IMR-90 (cell line): ENCODE measurements around the gene MAPK1. TPM values are rescaled to one million over a fixed set of nuclear protein-coding genes. Genes with fewer than 3 reads are reported as not detected.
A peak's percentile ranks its signal among the peaks of the same experiment; 100 is the strongest.

Source experiments
- ATAC-seq: fragments of 200-7000 bp; cut with Tn5 transposase; 2 replicates; pipeline ENCODE4 v1.9.1; 2020; ENCODE audit warnings: low read depth, mild to moderate bottlenecking, moderate library complexity
- BruUV-seq: library from RNA; stranded (reverse); fragments of 400-500 nt; replicated peaks from 2 replicates; lab custom pipeline; 2021; lab: Mats Ljungman, UMichigan
- CTCF ChIA-PET: fragments of 300-600 bp; formaldehyde crosslinking; extraction: SDS; loops from one replicate; lab custom pipeline; 2021; ENCODE audit warnings: antibody characterized with exemption; lab: Yijun Ruan, JAX
- POLR2A ChIA-PET: fragments of 300-600 bp; sonication (Branson Sonifier 250); formaldehyde crosslinking; loops from one replicate; lab custom pipeline; 2022; ENCODE audit warnings: antibody characterized with exemption; ENCODE audit not compliant: unreplicated experiment; lab: Charles Lee
- DNase-seq: peaks from one replicate; pipeline ENCODE4 v3.0.0; 2013
- H2AFZ ChIP-seq: replicated peaks from 2 replicates; pipeline ENCODE3; 2013; ENCODE audit warnings: low read length, mild to moderate bottlenecking; ENCODE audit not compliant: poor library complexity
- H2AK5ac ChIP-seq: 2 replicates; pipeline ENCODE4 v1.6.1; 2013; ENCODE audit warnings: low read depth, low read length, inconsistent platforms
- H2AK9ac ChIP-seq: replicated peaks from 2 replicates; pipeline ENCODE3; 2013; ENCODE audit warnings: mild to moderate bottlenecking, low read depth, low read length, moderate library complexity; ENCODE audit not compliant: poor library complexity
- H2BK120ac ChIP-seq: 2 replicates; pipeline ENCODE4 v1.6.1; 2013; ENCODE audit warnings: low read depth, low read length, inconsistent platforms
- H2BK15ac ChIP-seq: 3 replicates; pipeline ENCODE4 v1.6.1; 2013; ENCODE audit warnings: low read depth, low read length, inconsistent platforms
- H2BK20ac ChIP-seq: 2 replicates; pipeline ENCODE4 v1.6.1; 2013; ENCODE audit warnings: low read depth, mild to moderate bottlenecking, inconsistent platforms, low read length, moderate library complexity
- H2BK5ac ChIP-seq: 2 replicates; pipeline ENCODE4 v1.6.1; 2013; ENCODE audit warnings: mild to moderate bottlenecking, low read depth, low read length, inconsistent platforms; ENCODE audit not compliant: poor library complexity, severe bottlenecking
- H3K14ac ChIP-seq: replicated peaks from 2 replicates; pipeline ENCODE4 v1.6.1; 2013; ENCODE audit warnings: low read depth, low read length, inconsistent platforms
- H3K18ac ChIP-seq: 2 replicates; pipeline ENCODE4 v1.6.1; 2013; ENCODE audit warnings: low read depth, low read length, control low read depth
- H3K23ac ChIP-seq: 2 replicates; pipeline ENCODE4 v1.6.1; 2013; ENCODE audit warnings: low read depth, low read length, inconsistent platforms
- H3K27ac ChIP-seq: 2 replicates; pipeline ENCODE4 v1.5.1; 2013; ENCODE audit warnings: mild to moderate bottlenecking, control low read depth, low read length; ENCODE audit not compliant: insufficient read depth
- H3K27me3 ChIP-seq: 2 replicates; pipeline ENCODE4 v1.6.1; 2013; ENCODE audit warnings: low read length; ENCODE audit not compliant: control insufficient read depth, insufficient read depth
- H3K36me3 ChIP-seq: 2 replicates; pipeline ENCODE4 v1.6.1; 2013; ENCODE audit warnings: low read length, mixed read lengths; ENCODE audit not compliant: control insufficient read depth, insufficient read depth
- H3K4ac ChIP-seq: 2 replicates; pipeline ENCODE4 v1.6.1; 2013; ENCODE audit warnings: low read depth, low read length, inconsistent platforms
- H3K4me1 ChIP-seq: 2 replicates; pipeline ENCODE4 v1.6.1; 2013; ENCODE audit warnings: low read length, mixed read lengths; ENCODE audit not compliant: control insufficient read depth, insufficient read depth
- H3K4me2 ChIP-seq: 2 replicates; pipeline ENCODE4 v1.6.1; 2013; ENCODE audit warnings: low read depth, mild to moderate bottlenecking, control low read depth, low read length, moderate library complexity
- H3K4me3 ChIP-seq: 2 replicates; pipeline ENCODE4 v1.5.1; 2013; ENCODE audit warnings: low read depth, mild to moderate bottlenecking, control low read depth, low read length, moderate library complexity; ENCODE audit not compliant: insufficient read depth
- H3K56ac ChIP-seq: 2 replicates; pipeline ENCODE4 v1.6.1; 2013; ENCODE audit warnings: low read length, inconsistent platforms; ENCODE audit not compliant: insufficient read depth; ENCODE audit errors: extremely low read depth
- H3K79me1 ChIP-seq, 2 experiments: 2 replicates each; pipeline ENCODE4 v1.6.1; 2013; ENCODE audit warnings: low read length in 2 of 2, inconsistent platforms in 1 of 2, low read depth in 1 of 2
- H3K9ac ChIP-seq: 2 replicates; pipeline ENCODE4 v1.6.1; 2013; ENCODE audit warnings: low read depth, low read length, control low read depth
- H3K9me1 ChIP-seq: 2 replicates; pipeline ENCODE4 v1.6.1; 2013; ENCODE audit warnings: low read length, inconsistent platforms; ENCODE audit not compliant: insufficient read depth
- H3K9me3 ChIP-seq: 2 replicates; pipeline ENCODE4 v1.6.1; 2013; ENCODE audit warnings: low read length; ENCODE audit not compliant: control insufficient read depth, insufficient read depth
- H4K20me1 ChIP-seq: 2 replicates; pipeline ENCODE4 v1.6.1; 2013; ENCODE audit warnings: low read length, inconsistent platforms; ENCODE audit not compliant: insufficient read depth
- H4K5ac ChIP-seq: 2 replicates; pipeline ENCODE4 v1.6.1; 2013; ENCODE audit warnings: mild to moderate bottlenecking, low read depth, low read length, control low read depth
- H4K8ac ChIP-seq, 2 experiments: 2 replicates each; pipeline ENCODE4 v1.6.1; 2013; ENCODE audit warnings: low read depth in 2 of 2, low read length in 2 of 2, control low read depth in 1 of 2, inconsistent platforms in 1 of 2
- H4K91ac ChIP-seq: 2 replicates; pipeline ENCODE4 v1.6.1; 2013; ENCODE audit warnings: low read depth, low read length, inconsistent platforms; ENCODE audit not compliant: insufficient read depth
- MAFK ChIP-seq: IDR thresholded peaks from 2 replicates; pipeline ENCODE4 v1.6.1; 2012; ENCODE audit warnings: low read depth, low read length, improper control_type of control experiment
- MAZ ChIP-seq: IDR thresholded peaks from 2 replicates; pipeline ENCODE4 v1.6.1; 2012; ENCODE audit warnings: low read depth, mild to moderate bottlenecking, low read length, improper control_type of control experiment, moderate library complexity, borderline replicate concordance
- NFE2L2 ChIP-seq: fragments of 150-350 bp; IDR thresholded peaks from 2 replicates; pipeline ENCODE4 v1.6.1; 2016; ENCODE audit warnings: low read depth, mild to moderate bottlenecking, low read length
- RAD21 ChIP-seq: IDR thresholded peaks from 2 replicates; pipeline ENCODE4 v1.6.1; 2012; ENCODE audit warnings: low read length, improper control_type of control experiment
- WGBS, 2 experiments: methylation state at CpG; one replicate each; pipeline versions ENCODE4 v1.1.5 to v1.1.7; 2013; ENCODE audit warnings: missing lambda C conversion rate in 2 of 2; ENCODE audit not compliant: insufficient read length in 1 of 2; ENCODE audit errors: extremely low coverage in 2 of 2; 5-methylcytosine and 5-hydroxymethylcytosine counted together
- dilution Hi-C: fragments of 300-500 bp; cut with HindIII; formaldehyde crosslinking; loops from one replicate; pipeline ENCODE4 v1.14.3; 2018; ENCODE audit warnings: low sequenced_read_pairs; ENCODE audit not compliant: unreplicated experiment
- in situ Hi-C: fragments of 300-500 bp; cut with MboI; formaldehyde crosslinking; loops from 3 replicates; pipeline ENCODE4 v1.14.3; 2019; ENCODE audit warnings: low sequenced_read_pairs, inconsistent platforms, mixed read lengths
- intact Hi-C: fragments of 100-400 bp; cut with micrococcal nuclease; formaldehyde crosslinking; loops from 2 replicates; pipeline ENCODE4 v1.10.0; 2022
- microRNA-seq, 2 experiments: library from miRNA; stranded (forward) in 1 of 2; unstranded in 1 of 2; fragments of 10-50 nt in 1 of 2; fragments of <30 nt in 1 of 2; gene quantifications in 1 of 2; microRNA quantifications in 1 of 2; one replicate each; pipeline versions ENCODE3 to v1.1.0; 2013 to 2020; ENCODE audit not compliant: insufficient read depth in 1 of 2, insufficient read length in 1 of 2, unreplicated experiment in 1 of 2
- polyA plus RNA-seq, 3 experiments: library from polyadenylated mRNA; depleted of rRNA; stranded (reverse); fragments of >200 nt; gene quantifications; 2 replicates each; pipeline ENCODE4 v1.2.3, GENCODE V29; 2012; ENCODE audit warnings: low replicate concordance in 1 of 3
- small RNA-seq, 5 experiments: library from RNA; depleted of rRNA; stranded (forward); fragments of <200 nt; gene quantifications; one replicate each; pipeline ENCODE3, GENCODE V24; 2012
- total RNA-seq: library from RNA; depleted of rRNA; stranded (reverse); fragments of >200 nt; gene quantifications from 2 replicates; pipeline ENCODE4 v1.2.3, GENCODE V29; 2012; rRNA removed

The MAPK1 gene
- total and polyA plus RNA-seq, 2 of the 4 experiments (the other 2 are of a cell fraction) = 41.0 to 51.3 TPM

DNA sequence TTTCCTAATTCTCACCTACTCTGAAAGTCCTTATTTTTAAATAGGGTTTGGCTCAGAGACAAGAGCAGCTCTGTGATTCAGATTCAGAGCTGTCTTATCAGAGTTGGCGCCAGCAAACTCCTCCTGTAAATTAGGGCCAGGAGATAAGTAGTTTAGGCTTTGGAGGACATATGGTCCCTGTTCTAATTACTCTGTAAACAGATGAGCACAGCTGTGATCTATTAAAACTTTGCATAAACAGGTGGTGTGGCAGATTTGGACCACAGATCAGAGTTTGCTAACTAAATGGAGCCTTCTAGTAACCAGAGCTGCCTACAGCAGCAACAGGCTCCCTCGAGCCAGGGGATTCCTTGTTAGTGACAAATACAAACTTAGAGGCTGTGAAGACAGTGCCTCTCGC is 159.8 kb downstream of the MAPK1 start:
- H4K20me1 ChIP-seq = no peaks in the 10 kb centered on the region
- TF ChIP-seq NFE2L2 (no peak), MAZ (no peak), RAD21 (no peak), MAFK (no peak)
- H4K5ac ChIP-seq = no peak overlapping the region
- H3K4me1 ChIP-seq = peaks cover 3% of the 10 kb centered on the region
- ChIA-PET CTCF (no interaction called here), POLR2A (no interaction called here)
- H2BK120ac ChIP-seq = no peak overlapping the region
- H4K91ac ChIP-seq = no peak overlapping the region
- no peak overlapping the region for H3K4me3 ChIP-seq
- H3K23ac ChIP-seq = no peak overlapping the region
- no peak overlapping the region for H4K8ac ChIP-seq
- ATAC-seq (peak; percentile 61), DNase-seq (peak; percentile 19)
- H3K18ac ChIP-seq = no peak overlapping the region
- H3K56ac ChIP-seq = no peak overlapping the region
- no peak overlapping the region for H2BK15ac ChIP-seq
- no peak overlapping the region for H3K27ac ChIP-seq
- no peak overlapping the region for H2AFZ ChIP-seq
- no peak overlapping the region for H3K9ac ChIP-seq
- dilution Hi-C loops (no loop called here), intact Hi-C loops (no loop called here), in situ Hi-C loops (no loop called here)
- H2AK5ac ChIP-seq = no peak overlapping the region; the same call in 1 of the 2 replicates
- H3K9me3 ChIP-seq = no peaks in the 10 kb centered on the region
- no peak overlapping the region for H3K14ac ChIP-seq
- WGBS, 2 experiments = 67% methylated on average over 1 of the region's 3 CpGs; no CpG with 5 or more reads in 1 of the 2 experiments
- H3K4ac ChIP-seq = no peak overlapping the region
- no peak overlapping the region for H2AK9ac ChIP-seq
- H2BK20ac ChIP-seq = no peak overlapping the region
- no peak overlapping the region for H3K4me2 ChIP-seq
- H2BK5ac ChIP-seq = no peak overlapping the region
- no peaks in the 10 kb centered on the region for H3K79me1 ChIP-seq
- no TSS peak for BruUV-seq
- peaks cover 10% of the 10 kb centered on the region for H3K9me1 ChIP-seq
- peaks cover 5% of the 10 kb centered on the region for H3K36me3 ChIP-seq
- H3K27me3 ChIP-seq = no peaks in the 10 kb centered on the region

Small RNAs within 50 kb of the gene (microRNA-seq; reads per million reads assigned to microRNA genes)
- not detected for gene RN7SL280P (ENCODE audit: insufficient read depth, insufficient read length)
- gene RNA5SP493 (ENCODE audit: insufficient read depth, insufficient read length) = not detected

Small RNAs within 50 kb of the gene (small RNA-seq; reads per million reads assigned to genes)
- 0 reads per million in 5 experiments for gene RN7SL280P
- gene RNA5SP493 = 0 to 6.6 (median 1.5) reads per million in 5 experiments

Other genes starting within 250 kb of the MAPK1 start
- gene YDJC, start 237.6 kb downstream of the MAPK1 start, total RNA-seq = 7.2 and 8.1 TPM in 2 replicates
- 23.6 and 28.3 TPM in 2 replicates for gene YDJC, start 237.6 kb downstream of the MAPK1 start, polyA plus RNA-seq (2012; rRNA removed)
- gene CCDC116, start 234.9 kb downstream of the MAPK1 start, total RNA-seq = under 0.01 TPM in 1 of 2 replicates, not detected in the other
- 0.27 and 0.34 TPM in 2 replicates for gene CCDC116, start 234.9 kb downstream of the MAPK1 start, polyA plus RNA-seq (2012; rRNA removed)
- 18.8 and 25.0 TPM in 2 replicates for gene SDF2L1, start 225.3 kb downstream of the MAPK1 start, total RNA-seq
- gene SDF2L1, start 225.3 kb downstream of the MAPK1 start, polyA plus RNA-seq (2012; rRNA removed) = 51.1 and 72.6 TPM in 2 replicates
- 20.6 and 21.4 TPM in 2 replicates for gene PPIL2, start 201.6 kb downstream of the MAPK1 start, total RNA-seq
- gene PPIL2, start 201.6 kb downstream of the MAPK1 start, polyA plus RNA-seq (2012; rRNA removed) = 59.9 and 62.1 TPM in 2 replicates
- 0.72 and 1.1 TPM in 2 replicates for gene YPEL1, start 131.9 kb downstream of the MAPK1 start, total RNA-seq
- 1.2 and 1.3 TPM in 2 replicates for gene YPEL1, start 131.9 kb downstream of the MAPK1 start, polyA plus RNA-seq (2012; rRNA removed)
- 20.8 and 25.0 TPM in 2 replicates for gene PPM1F, start 85.2 kb upstream of the MAPK1 start, total RNA-seq
- gene PPM1F, start 85.2 kb upstream of the MAPK1 start, polyA plus RNA-seq (2012; rRNA removed) = 30.3 and 34.0 TPM in 2 replicates
- 19.7 and 23.5 TPM in 2 replicates for gene TOP3B, start 115.1 kb upstream of the MAPK1 start, total RNA-seq
- 21.8 and 23.0 TPM in 2 replicates for gene TOP3B, start 115.1 kb upstream of the MAPK1 start, polyA plus RNA-seq (2012; rRNA removed)